Fibroblast of villous mesenchyme (primary cell): Measurements from ENCODE around the gene ZEB1. TPM values are rescaled to one million over a fixed set of nuclear protein-coding genes. Genes with fewer than 3 reads are reported as not detected.

ENCODE experiments used
- DNase-seq: peaks from one replicate; pipeline ENCODE4 v3.0.0-alpha.2; 2010; ENCODE audit warnings: low read depth
- H3K4me3 ChIP-seq: 2 replicates; pipeline ENCODE4 v1.5.1; 2011; ENCODE audit warnings: low read depth, mild to moderate bottlenecking, low read length
- CTCF ChIP-seq: IDR thresholded peaks from 2 replicates; pipeline ENCODE4 v1.5.1; 2012; ENCODE audit warnings: low read depth, mild to moderate bottlenecking, low read length; ENCODE audit not compliant: insufficient read depth
- total RNA-seq: library from RNA; depleted of rRNA; stranded (reverse); fragments of >200 nt; gene quantifications from 2 replicates; pipeline ENCODE4 v1.2.3, GENCODE V29; 2012

ZEB1 gene
- total RNA-seq, 1 donor = 89.8 TPM

GRCh38 chr10:31322647-31323046 is 3.6 kb downstream of the ZEB1 start:
- TF ChIP-seq CTCF = peak; percentile 36
- H3K4me3 ChIP-seq = peak overlapping the region; percentile 94
- DNase-seq = no peak

- no peak for TF ChIP-seq CTCF
- H3K4me3 ChIP-seq = no peak overlapping the region
- no peak for DNase-seq
Observed at GRCh38 chr10:31340343-31340742, 21.3 kb downstream of the ZEB1 start.

- TF ChIP-seq CTCF = no peak
- no peak overlapping the region for H3K4me3 ChIP-seq
- no peak for DNase-seq
Observed at GRCh38 chr10:31341552-31341951, 22.5 kb downstream of the ZEB1 start.

- TF ChIP-seq CTCF = no peak
- no peak for DNase-seq
- H3K4me3 ChIP-seq = no peak overlapping the region
Observed at GRCh38 chr10:31343009-31343408, 24.0 kb downstream of the ZEB1 start.

GRCh38 chr10:31343551-31343950 is 24.5 kb downstream of the ZEB1 start:
- no peak overlapping the region for H3K4me3 ChIP-seq
- DNase-seq = no peak
- no peak for TF ChIP-seq CTCF

GRCh38 chr10:31345886-31346285 is 26.9 kb downstream of the ZEB1 start:
- TF ChIP-seq CTCF = no peak
- DNase-seq = peak; percentile 52
- no peak overlapping the region for H3K4me3 ChIP-seq

- DNase-seq = no peak
- no peak for TF ChIP-seq CTCF
- no peak overlapping the region for H3K4me3 ChIP-seq
Observed at GRCh38 chr10:31346953-31347352, 27.9 kb downstream of the ZEB1 start.
